ENCODE data around the gene GRID2.

GRID2 gene

DNA sequence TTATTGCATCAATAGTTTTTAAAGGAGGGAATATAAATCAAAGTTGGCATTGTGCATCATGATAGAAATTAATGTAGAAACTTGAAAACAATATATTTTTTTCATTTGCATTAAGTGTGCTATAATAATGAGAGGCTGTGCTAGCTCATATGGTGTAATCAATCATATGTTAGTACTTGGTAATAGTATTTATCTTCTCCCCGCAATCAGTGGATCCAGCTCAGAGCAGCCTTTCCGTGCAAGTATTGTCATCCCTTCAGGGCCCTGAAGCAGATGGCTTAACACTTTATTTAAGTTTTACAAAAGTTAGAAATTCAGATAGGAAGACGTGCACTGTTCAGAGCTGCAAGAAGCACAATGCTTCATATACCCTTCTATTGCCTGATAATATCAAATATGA lies 908.5 kb downstream of the GRID2 start:
- TF ChIP-seq, protein P1, sequence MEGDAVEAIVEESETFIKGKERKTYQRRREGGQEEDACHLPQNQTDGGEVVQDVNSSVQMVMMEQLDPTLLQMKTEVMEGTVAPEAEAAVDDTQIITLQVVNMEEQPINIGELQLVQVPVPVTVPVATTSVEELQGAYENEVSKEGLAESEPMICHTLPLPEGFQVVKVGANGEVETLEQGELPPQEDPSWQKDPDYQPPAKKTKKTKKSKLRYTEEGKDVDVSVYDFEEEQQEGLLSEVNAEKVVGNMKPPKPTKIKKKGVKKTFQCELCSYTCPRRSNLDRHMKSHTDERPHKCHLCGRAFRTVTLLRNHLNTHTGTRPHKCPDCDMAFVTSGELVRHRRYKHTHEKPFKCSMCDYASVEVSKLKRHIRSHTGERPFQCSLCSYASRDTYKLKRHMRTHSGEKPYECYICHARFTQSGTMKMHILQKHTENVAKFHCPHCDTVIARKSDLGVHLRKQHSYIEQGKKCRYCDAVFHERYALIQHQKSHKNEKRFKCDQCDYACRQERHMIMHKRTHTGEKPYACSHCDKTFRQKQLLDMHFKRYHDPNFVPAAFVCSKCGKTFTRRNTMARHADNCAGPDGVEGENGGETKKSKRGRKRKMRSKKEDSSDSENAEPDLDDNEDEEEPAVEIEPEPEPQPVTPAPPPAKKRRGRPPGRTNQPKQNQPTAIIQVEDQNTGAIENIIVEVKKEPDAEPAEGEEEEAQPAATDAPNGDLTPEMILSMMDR (IDR thresholded peaks at IDR 0.05; ENCODE audit: low read depth, low read length, missing control alignments) = no peak
- no peak for DNase-seq (ENCODE audit: extremely low read depth, low read depth)
- no peak overlapping the region for H3K4me3 ChIP-seq (replicated peaks; ENCODE audit: low read depth, low read length)

DNA sequence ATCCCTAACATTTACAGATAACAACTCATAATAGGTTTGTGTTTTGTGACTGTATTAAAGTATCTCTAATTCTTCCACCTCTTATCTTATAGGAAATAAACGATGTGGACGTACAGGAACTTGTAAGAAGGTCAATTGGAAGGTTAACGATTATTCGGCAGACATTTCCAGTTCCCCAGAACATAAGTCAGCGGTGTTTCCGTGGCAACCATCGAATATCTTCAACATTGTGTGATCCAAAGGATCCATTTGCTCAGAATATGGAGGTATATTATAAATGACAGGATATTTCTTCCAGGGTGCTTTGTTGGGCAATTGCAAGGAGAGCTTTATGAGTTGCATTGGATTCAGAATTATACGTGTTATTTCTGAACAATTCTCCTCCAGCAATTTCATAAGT lies 912.9 kb downstream of the GRID2 start:
- H3K4me3 ChIP-seq (replicated peaks; ENCODE audit: low read depth, low read length) = no peak overlapping the region
- no peak for DNase-seq (ENCODE audit: extremely low read depth, low read depth)
- TF ChIP-seq, protein P1 (IDR thresholded peaks at IDR 0.05; ENCODE audit: low read depth, low read length, missing control alignments) = no peak

DNA sequence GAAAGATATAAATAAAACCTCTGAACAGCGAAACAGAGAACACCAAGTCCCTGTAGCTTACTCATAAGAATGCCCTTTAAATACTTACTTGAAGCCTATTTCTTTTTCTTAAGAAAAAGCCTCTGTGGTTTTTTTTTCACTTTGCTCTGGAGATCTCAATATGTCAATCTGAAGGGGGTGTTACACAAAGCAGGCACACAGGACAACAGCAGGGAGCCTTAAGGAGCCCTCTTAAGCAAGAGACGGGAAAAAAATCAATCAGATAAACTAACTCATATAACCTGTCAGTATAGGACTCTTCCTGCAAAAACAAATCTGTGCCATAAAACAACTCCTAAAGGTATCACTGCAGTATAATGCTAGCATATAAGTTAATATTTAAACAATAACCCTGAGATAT lies 913.7 kb downstream of the GRID2 start:
- no peak overlapping the region for H3K4me3 ChIP-seq (replicated peaks; ENCODE audit: low read depth, low read length)
- no peak for DNase-seq (ENCODE audit: extremely low read depth, low read depth)
- TF ChIP-seq, protein P1 (IDR thresholded peaks at IDR 0.05; ENCODE audit: low read depth, low read length, missing control alignments) = no peak

DNA sequence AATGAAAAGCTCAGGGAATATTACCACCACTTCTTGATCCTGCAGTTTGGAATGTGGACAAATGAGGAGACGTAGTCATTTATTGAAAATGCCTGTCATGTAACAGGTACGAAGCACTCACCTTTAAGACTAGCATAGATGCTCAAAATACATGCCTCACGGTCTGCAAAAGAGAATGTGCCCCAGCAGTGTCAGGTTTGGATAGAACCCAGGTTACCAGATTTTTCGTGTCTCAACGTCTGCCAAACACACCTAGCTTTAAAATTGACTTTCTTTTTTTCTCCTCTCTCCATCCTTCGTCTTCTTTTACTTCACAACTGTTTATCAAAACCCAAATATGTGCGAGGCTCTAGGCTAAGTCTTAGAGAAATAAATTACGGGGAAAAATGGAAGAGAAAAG lies 918.0 kb downstream of the GRID2 start:
- DNase-seq (ENCODE audit: extremely low read depth, low read depth) = no peak
- TF ChIP-seq, protein P1 (IDR thresholded peaks at IDR 0.05; ENCODE audit: low read depth, low read length, missing control alignments) = no peak

DNA sequence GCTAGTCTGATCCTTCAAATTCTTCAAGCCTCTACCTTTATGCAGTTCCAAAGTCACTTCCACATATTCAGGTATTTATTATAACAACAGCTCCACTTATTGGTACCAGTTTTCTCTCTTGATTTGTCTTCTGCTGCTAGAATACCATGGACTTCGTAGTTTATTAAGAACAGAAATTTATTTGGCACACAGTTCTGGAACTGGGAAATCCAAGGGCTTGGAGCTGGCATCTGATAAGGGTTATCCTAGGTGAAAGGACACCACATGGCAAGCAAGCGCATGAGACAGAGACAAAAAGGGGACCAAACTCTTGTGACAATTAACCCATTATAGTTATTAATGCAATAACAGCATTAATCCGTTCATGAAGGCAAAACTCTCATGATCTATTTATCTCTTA lies 924.3 kb downstream of the GRID2 start:
- no peak for DNase-seq (ENCODE audit: extremely low read depth, low read depth)
- TF ChIP-seq, protein P1 (IDR thresholded peaks at IDR 0.05; ENCODE audit: low read depth, low read length, missing control alignments) = no peak
- H3K4me3 ChIP-seq (replicated peaks; ENCODE audit: low read depth, low read length) = no peak overlapping the region

More for the DNA sequence above, 918.0 kb downstream of the GRID2 start:
- H3K4me3 ChIP-seq (replicated peaks; ENCODE audit: low read depth, low read length) = no peak overlapping the region

DNA sequence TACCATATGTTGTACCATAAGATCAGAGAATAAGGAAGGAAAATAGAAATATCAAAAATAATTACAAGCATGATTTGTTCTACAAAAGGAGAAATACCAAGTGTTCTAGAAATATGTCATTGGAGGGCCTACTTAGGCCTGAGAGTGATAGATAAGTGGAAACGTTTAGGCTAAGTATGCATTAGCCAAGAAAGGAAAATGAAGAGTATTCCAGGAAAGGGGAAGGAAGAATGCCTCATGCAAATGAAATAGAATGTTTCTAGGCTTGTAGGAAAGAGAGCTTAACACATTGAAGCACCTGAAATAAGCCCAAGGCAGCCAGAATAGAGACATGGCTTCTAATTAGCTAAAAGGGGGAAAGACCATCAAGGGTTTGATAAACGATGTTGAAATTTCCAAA lies 929.1 kb downstream of the GRID2 start:
- DNase-seq (ENCODE audit: extremely low read depth, low read depth) = no peak
- no peak overlapping the region for H3K4me3 ChIP-seq (replicated peaks; ENCODE audit: low read depth, low read length)
- TF ChIP-seq, protein P1 (IDR thresholded peaks at IDR 0.05; ENCODE audit: low read depth, low read length, missing control alignments) = no peak

DNA sequence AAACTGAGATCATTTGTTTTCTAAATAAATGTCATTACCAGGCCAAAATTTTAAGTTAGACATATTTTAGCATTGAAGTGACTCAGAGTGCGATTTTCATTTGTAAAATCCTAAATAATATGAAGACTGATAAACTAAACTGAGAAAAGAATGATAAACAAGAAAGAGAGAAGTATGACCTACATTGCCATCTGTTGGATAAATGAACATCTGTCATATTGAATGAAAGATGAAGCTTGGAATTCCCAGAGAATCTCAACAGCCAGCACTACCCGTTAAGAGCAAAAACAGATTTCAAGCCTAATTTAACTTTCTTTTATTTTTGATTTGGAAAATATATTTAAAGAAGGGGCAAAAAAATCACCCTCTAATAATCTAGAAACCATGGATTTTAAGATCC lies 933.8 kb downstream of the GRID2 start:
- DNase-seq (ENCODE audit: extremely low read depth, low read depth) = no peak
- TF ChIP-seq, protein P1 (IDR thresholded peaks at IDR 0.05; ENCODE audit: low read depth, low read length, missing control alignments) = no peak

More for the DNA sequence above, 933.8 kb downstream of the GRID2 start:
- no peak overlapping the region for H3K4me3 ChIP-seq (replicated peaks; ENCODE audit: low read depth, low read length)
